Activated CD4-positive, alpha-beta T cell treated with anti-CD3 and anti-CD28 coated beads, Interleukin-2, amount 50 U/mL, for 16 hours (primary cell): ENCODE data around the gene CLDN25.

ENCODE experiments used
- DNase-seq: peaks from one replicate; pipeline ENCODE4 v3.0.0-alpha.2; 2020

Gene CLDN25

DNA sequence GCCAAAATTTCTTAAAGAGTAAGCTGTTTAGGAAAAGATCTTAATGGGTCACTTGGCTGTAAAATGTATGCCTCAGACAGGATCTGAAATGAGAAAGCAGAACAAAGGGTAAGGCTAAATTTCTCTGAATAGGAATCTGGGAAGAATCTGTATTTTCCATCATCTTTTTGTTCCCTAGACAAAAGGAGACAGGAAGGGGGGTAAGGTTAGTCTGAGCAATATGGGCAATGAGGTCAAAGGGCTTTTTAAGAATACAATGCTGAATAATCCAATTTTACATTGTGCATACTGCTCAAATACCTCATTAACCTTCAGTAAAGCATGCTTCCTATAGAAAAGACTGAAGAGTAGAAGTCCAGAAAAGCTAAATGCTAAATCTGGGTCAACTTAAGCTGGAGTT, 34.6 kb downstream of the CLDN25 start:
- no peak for DNase-seq

DNA sequence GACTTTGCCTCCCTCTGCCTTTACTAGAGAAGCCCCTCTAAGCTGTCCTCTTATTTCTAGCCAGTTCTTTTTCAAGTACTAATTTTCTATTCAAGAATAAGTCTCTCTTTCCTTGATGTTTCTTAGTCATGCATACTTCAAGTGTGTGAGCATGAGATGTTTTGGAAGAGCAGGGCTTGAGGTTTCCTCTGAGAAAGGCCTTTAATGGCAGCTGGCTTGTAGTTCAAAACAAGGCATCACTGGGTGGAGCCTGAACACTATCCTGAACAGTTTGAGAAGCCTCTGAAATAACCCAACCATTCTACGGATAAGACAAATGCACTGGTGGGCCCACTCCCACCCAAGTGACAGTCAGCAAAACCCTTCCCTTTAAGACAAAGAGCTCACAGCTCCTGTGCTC, 37.6 kb downstream of the CLDN25 start:
- DNase-seq, result no peak

DNA sequence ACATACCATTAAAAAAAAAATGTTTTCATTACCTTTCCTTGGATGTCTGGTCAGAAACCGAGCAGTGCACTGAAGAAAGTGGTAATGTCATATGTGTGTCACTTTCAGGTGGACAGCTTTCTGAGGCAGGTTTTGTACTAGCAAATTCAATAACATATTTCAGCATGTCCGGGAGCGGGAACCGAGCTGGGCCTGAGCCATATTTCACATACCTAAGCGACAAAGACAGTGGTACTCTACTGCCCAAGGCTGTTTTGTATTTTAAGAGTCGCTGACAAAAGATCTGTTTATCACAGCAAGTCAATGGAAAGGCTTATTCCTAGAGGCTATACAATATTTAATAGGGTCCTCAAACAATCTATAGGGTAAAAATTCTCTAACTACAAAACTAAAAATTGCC, 38.0 kb downstream of the CLDN25 start:
- no peak for DNase-seq

DNA sequence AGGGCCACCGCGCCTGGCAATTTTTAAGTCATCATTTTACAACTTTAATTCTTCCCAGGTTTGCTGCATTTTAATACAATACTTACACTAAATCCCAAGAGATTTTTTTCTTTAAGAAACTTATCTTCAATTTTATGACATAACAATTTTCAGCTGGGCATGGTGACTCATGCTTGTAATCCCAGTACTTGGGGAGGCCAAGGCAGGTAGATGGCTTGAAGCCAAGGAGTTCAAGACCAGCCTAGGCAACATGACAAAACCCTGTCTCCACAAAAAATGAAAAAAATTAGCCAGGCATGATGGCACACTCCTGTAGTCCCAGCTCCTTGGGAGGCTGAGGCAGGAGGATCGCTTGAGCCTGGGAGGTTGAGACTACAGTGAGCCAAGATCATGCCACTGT, 38.8 kb downstream of the CLDN25 start:
- DNase-seq, result no peak

DNA sequence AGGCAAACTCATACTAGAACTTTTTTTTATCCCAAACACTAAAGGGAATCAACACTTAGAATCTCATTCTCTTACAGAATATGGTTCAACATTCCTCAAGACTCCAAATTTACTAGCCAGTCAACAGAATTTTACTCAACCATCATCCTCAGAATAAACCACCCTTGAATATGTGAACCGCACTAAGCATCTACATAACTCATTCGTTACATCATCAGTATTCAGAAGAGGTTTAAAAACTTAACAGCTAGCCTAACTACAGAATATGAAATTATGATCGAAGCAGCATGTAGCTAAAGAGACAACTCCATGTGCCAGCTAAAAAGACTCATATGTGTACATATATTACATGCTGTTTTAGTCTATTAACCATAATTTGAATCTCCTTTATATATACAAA, 47.9 kb downstream of the CLDN25 start:
- no peak for DNase-seq

DNA sequence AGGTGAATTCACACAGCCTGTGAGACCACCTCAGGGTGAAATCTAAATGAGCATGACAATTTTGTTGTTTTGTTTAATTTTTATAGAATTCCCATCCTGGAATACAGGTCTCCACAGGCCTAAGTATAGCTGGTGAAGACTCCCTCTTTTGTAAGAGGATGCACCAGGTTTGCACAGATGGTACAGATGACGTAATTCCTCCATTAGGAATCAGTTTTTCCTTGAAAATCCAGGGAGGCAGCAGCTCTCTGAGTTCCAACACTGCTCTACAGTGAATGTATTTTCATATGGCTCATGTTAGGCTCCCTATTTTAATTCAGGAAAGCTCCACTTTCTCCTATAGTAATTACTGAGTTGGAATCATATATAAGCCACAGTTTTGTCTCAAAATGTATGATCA, 48.6 kb downstream of the CLDN25 start:
- no peak for DNase-seq

DNA sequence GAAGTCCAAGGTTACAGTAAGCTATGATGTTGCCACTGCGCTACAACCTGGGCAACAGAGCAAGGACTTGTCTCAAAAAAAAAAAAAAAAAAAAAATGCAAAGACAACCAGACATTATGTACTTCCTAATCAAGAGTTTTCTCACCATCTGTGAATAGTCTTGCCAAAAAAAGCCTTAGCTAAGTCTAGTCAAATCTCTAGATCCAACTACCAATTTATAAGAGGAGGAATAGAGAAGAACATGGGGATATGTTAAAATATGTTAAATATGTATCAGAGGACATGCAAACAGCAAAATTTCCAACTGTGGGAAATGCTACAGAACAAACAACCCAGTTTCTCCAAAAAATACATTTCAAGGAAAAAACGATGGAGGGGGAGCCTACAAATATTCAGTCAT, 50.2 kb downstream of the CLDN25 start:
- no peak for DNase-seq
